K562 (cell line): Measurements from ENCODE around the gene ACADVL. TPM values are rescaled to one million over a fixed set of nuclear protein-coding genes. Genes with fewer than 3 reads are reported as not detected.
A peak's percentile ranks its signal among the peaks of the same experiment; 100 is the strongest.

Experiments
- NCOA2 ChIP-seq, 2 experiments: fragments of 450-650 bp; IDR thresholded peaks; 2 replicates each; pipeline ENCODE4 v1.6.1; 2018; ENCODE audit warnings: mild to moderate bottlenecking in 2 of 2, moderate library complexity in 1 of 2; ENCODE audit not compliant: partially characterized antibody in 2 of 2
- NR3C1 ChIP-seq: sonication (generic); formaldehyde crosslinking; IDR thresholded peaks from 2 replicates; pipeline ENCODE4 v1.8.1; 2022; ENCODE audit warnings: missing genetic modification reagents
- POLR2AphosphoS5 ChIP-seq: IDR thresholded peaks from 2 replicates; pipeline ENCODE4 v1.6.1; 2011; ENCODE audit warnings: mild to moderate bottlenecking, low read depth, low read length, moderate library complexity; ENCODE audit not compliant: control insufficient read depth, insufficient read depth
- PURB ChIP-seq: sonication (generic); formaldehyde crosslinking; IDR thresholded peaks from 2 replicates; pipeline ENCODE4 v1.9.0; 2021; ENCODE audit warnings: low read depth, mild to moderate bottlenecking, missing genetic modification reagents
- SREBF1 ChIP-seq: fragments of 150-350 bp; IDR thresholded peaks from 2 replicates; pipeline ENCODE4 v1.6.1; 2014; ENCODE audit warnings: antibody characterized with exemption, low read depth, low read length, borderline replicate concordance
- ZFPM2 ChIP-seq: fragments of 250-450 bp; sonication (Bioruptor Pico); IDR thresholded peaks from 2 replicates; pipeline ENCODE4 v1.5.1; 2022; ENCODE audit warnings: mild to moderate bottlenecking
- ZNF699 ChIP-seq: fragments of 250-450 bp; sonication (Bioruptor Pico); IDR thresholded peaks from 2 replicates; pipeline ENCODE4 v1.8.0; 2021; ENCODE audit warnings: mild to moderate bottlenecking, moderate library complexity; ENCODE audit not compliant: insufficient replicate concordance
- polyA plus RNA-seq, 8 experiments: library from polyadenylated mRNA; depleted of rRNA in 4 of 8; stranded (reverse) in 5 of 8; unstranded in 3 of 8; fragments of >200 nt; fragmentation: Nextera tagmentation in 2 of 8; fragmentation: Illumina TruSeq in 1 of 8; extraction: Ambion mirVana in 2 of 8; extraction: Trizol in 1 of 8; gene quantifications; 2 replicates each; pipeline versions ENCODE4 v1.2.1 to v1.2.3, GENCODE V29; 2011 to 2014; ENCODE audit warnings: inconsistent platforms in 1 of 8, missing spikeins in 1 of 8
- total RNA-seq, 7 experiments: library from RNA; depleted of rRNA in 6 of 7; stranded (reverse); fragments of >200 nt in 6 of 7; fragmentation: Illumina TruSeq in 2 of 7; extraction: Trizol in 2 of 7; gene quantifications; 2 replicates each; pipeline versions ENCODE4 v1.2.1 to v1.2.3, GENCODE V29; 2011 to 2021; ENCODE audit warnings: low replicate concordance in 1 of 7
- TF ChIP-seq, protein P1 (sequence below): fragments of 250-450 bp; sonication (Bioruptor Pico); IDR thresholded peaks from 2 replicates; pipeline ENCODE4 v1.4.0; 2020
- TF ChIP-seq, protein P2 (sequence below), 2 experiments: fragments of 450-650 bp in 1 of 2; IDR thresholded peaks; 2 replicates each; pipeline ENCODE4 v1.6.1; 2011 to 2017; ENCODE audit warnings: low read depth in 2 of 2, antibody characterized with exemption in 1 of 2, borderline replicate concordance in 1 of 2, low read length in 1 of 2, mild to moderate bottlenecking in 1 of 2, mixed read lengths in 1 of 2; ENCODE audit not compliant: control insufficient read depth in 1 of 2
- TF ChIP-seq, protein P3 (sequence below), 3 experiments: IDR thresholded peaks in 2 of 3; conservative IDR thresholded peaks in 1 of 3; 2 replicates each; pipeline ENCODE4 v1.5.1; 2011 to 2012; ENCODE audit warnings: low read length in 3 of 3, mild to moderate bottlenecking in 3 of 3, control low read depth in 2 of 3, improper control_type of control experiment in 1 of 3, inconsistent platforms in 1 of 3, low read depth in 1 of 3, mixed read lengths in 1 of 3, moderate library complexity in 1 of 3; ENCODE audit not compliant: insufficient read depth in 2 of 3

Gene ACADVL
- total and polyA plus RNA-seq, 9 of the 15 experiments (the other 6 are each of a cell fraction or from before 2014, with no cell fraction given) = 25.5 to 449 (median 214) TPM

DNA sequence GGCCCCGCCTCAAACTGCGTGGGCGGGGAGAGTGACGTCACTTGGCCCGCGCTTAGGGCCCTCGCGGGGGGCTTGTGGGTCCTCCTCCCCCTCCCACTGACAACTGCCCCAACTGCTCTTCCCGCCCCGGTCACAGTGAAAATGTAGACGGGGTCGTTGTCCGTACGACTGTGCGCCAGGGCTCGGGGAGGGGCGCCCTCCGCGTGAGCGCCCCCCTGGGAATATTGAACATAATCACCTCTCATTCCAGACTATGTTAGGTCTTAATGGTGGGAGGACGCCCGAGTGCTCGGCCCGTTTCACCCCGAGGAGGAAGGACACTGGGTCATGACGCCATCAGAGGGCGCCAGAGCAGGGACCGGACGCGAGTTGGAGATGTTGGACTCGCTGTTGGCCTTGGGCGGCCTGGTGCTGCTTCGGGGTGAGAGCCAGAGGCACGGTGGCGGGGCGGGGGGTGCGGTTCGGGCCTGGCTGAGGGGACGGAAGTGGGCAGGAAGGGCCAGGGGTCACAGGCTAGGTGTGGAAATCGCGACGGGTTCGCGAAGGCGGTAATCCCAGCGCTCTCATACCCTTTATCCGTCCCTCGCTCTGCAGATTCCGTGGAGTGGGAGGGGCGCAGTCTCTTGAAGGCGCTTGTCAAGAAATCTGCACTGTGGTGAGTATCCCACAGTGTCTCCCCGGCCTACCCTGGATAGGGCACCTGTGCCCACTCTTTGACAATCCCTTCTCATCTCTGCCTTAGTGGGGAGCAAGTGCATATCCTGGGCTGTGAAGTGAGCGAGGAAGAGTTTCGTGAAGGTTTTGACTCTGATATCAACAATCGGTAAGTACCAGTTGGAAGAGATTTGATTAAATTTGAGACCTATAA lies 32.7 kb downstream of the ACADVL start, which contains the start of gene ELP5 (continued):
- TF ChIP-seq NCOA2 (IDR thresholded peaks at IDR 0.05; ENCODE audit: partially characterized antibody in 2 of 2) (no peak), POLR2AphosphoS5 (peak; percentile 67; the same call in 1 of the 2 replicates), ZFPM2 (CRISPR knock-in tag) (no peak), SREBF1 (no peak), NR3C1 (CRISPR knock-in tag) (no peak), PURB (CRISPR knock-in tag) (no peak), ZNF699 (CRISPR knock-in tag) (no peak)
- TF ChIP-seq, protein P1, sequence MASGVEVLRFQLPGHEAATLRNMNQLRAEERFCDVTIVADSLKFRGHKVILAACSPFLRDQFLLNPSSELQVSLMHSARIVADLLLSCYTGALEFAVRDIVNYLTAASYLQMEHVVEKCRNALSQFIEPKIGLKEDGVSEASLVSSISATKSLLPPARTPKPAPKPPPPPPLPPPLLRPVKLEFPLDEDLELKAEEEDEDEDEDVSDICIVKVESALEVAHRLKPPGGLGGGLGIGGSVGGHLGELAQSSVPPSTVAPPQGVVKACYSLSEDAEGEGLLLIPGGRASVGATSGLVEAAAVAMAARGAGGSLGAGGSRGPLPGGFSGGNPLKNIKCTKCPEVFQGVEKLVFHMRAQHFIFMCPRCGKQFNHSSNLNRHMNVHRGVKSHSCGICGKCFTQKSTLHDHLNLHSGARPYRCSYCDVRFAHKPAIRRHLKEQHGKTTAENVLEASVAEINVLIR (CRISPR knock-in tag) = peak; percentile 76
- TF ChIP-seq, protein P2, sequence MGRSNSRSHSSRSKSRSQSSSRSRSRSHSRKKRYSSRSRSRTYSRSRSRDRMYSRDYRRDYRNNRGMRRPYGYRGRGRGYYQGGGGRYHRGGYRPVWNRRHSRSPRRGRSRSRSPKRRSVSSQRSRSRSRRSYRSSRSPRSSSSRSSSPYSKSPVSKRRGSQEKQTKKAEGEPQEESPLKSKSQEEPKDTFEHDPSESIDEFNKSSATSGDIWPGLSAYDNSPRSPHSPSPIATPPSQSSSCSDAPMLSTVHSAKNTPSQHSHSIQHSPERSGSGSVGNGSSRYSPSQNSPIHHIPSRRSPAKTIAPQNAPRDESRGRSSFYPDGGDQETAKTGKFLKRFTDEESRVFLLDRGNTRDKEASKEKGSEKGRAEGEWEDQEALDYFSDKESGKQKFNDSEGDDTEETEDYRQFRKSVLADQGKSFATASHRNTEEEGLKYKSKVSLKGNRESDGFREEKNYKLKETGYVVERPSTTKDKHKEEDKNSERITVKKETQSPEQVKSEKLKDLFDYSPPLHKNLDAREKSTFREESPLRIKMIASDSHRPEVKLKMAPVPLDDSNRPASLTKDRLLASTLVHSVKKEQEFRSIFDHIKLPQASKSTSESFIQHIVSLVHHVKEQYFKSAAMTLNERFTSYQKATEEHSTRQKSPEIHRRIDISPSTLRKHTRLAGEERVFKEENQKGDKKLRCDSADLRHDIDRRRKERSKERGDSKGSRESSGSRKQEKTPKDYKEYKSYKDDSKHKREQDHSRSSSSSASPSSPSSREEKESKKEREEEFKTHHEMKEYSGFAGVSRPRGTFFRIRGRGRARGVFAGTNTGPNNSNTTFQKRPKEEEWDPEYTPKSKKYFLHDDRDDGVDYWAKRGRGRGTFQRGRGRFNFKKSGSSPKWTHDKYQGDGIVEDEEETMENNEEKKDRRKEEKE (IDR thresholded peaks at IDR 0.05; ENCODE audit: borderline replicate concordance in 1 of 2, control insufficient read depth in 1 of 2, low read depth in 2 of 2, low read length in 1 of 2) = no peak
- TF ChIP-seq, protein P3, sequence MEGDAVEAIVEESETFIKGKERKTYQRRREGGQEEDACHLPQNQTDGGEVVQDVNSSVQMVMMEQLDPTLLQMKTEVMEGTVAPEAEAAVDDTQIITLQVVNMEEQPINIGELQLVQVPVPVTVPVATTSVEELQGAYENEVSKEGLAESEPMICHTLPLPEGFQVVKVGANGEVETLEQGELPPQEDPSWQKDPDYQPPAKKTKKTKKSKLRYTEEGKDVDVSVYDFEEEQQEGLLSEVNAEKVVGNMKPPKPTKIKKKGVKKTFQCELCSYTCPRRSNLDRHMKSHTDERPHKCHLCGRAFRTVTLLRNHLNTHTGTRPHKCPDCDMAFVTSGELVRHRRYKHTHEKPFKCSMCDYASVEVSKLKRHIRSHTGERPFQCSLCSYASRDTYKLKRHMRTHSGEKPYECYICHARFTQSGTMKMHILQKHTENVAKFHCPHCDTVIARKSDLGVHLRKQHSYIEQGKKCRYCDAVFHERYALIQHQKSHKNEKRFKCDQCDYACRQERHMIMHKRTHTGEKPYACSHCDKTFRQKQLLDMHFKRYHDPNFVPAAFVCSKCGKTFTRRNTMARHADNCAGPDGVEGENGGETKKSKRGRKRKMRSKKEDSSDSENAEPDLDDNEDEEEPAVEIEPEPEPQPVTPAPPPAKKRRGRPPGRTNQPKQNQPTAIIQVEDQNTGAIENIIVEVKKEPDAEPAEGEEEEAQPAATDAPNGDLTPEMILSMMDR (IDR thresholded peaks at IDR 0.05 in 2 of 3, conservative IDR thresholded peaks at IDR 0.05 in 1 of 3; ENCODE audit: insufficient read depth in 2 of 3, low read depth in 1 of 3, low read length in 3 of 3) = peak in 2 of 3 experiments; percentile 27 to 39; a peak in 4 of 6 replicates
